CD1c-positive myeloid dendritic cell (primary cell): ENCODE data around the gene RREB1.
"Not testable (repeated sequence)": the region's sequence is repeated elsewhere in the genome, so short reads cannot be mapped to it uniquely, and the experiment has no call there.

ENCODE experiments used
- DNase-seq: peaks from one replicate; pipeline ENCODE4 v3.0.0-alpha.2; 2016; ENCODE audit errors: extremely low spot score

The RREB1 gene

GRCh38 chr6:7262746-7263518, 155.2 kb downstream of the RREB1 start:
- DNase-seq: peak; percentile 47

DNA sequence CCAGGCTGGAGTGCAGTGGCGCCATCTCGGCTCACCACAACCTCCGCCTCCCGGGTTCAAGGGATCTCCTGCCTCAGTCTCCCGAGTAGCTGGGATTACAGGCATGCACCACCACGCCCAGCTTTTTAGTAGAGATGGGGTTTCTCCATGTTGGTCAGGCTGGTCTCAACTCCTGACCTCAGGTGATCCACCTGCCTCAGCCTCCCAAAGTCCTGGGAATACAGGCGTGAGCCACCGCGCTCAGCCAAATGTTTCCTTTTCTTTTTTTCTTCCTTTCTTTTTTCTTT, 155.7 kb downstream of the RREB1 start:
- DNase-seq: not testable (repeated sequence)

GRCh38 chr6:7264041-7264440, 156.3 kb downstream of the RREB1 start:
- DNase-seq: no peak

GRCh38 chr6:7264686-7265384, 157.1 kb downstream of the RREB1 start:
- no peak for DNase-seq

- not testable (repeated sequence) for DNase-seq
Measured at GRCh38 chr6:7265385-7265726, 157.6 kb downstream of the RREB1 start.

DNA sequence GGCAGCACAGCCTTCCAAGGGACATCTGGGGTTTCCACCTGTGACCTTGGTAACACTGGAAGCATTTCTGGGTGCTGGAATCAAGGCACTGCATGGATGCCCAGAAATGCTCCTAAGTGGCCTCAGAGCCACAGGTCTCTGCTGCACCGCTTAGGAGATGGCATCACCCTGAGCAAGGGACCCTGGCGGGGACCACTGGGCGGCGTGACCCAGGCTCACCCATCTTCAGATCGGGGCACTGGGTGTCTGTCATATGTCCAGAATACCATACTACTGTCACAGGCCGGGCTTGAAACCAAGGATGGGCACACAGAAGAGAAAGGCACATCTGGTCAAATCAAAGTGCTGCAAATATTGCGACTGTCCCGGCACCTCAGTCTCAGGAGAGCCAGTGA, 159.3 kb downstream of the RREB1 start:
- DNase-seq: no peak

DNA sequence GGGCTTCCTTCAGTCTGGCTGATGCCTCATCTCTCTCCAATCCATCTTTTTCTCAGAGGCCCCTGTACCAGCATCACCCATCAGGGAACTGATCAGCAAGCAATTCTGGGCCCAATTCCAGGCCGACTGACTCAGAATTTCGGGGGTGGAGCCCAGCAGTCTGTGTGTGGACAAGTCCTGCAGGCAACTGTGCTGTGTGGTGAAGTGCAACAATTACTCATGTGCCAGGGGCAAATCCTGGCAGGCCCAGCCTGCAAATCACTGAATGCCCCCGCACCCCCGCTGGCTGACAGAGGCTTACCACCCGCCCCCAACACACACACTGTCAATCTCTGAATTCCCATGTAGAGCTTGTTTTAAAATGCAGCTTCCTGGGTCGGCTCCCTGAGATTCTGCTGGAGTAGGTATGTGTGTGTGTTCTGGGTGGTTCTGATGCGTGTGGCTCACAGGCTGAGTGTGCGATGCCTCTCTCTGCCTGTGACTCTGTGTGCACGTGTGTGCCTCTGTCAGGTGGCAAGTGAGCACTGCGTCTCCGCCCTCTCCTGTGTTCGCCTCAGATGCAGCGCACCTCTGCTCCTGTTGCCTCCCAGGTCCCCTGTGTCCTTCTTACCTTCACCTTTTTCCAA, 159.8 kb downstream of the RREB1 start:
- DNase-seq: peak; percentile 74

DNA sequence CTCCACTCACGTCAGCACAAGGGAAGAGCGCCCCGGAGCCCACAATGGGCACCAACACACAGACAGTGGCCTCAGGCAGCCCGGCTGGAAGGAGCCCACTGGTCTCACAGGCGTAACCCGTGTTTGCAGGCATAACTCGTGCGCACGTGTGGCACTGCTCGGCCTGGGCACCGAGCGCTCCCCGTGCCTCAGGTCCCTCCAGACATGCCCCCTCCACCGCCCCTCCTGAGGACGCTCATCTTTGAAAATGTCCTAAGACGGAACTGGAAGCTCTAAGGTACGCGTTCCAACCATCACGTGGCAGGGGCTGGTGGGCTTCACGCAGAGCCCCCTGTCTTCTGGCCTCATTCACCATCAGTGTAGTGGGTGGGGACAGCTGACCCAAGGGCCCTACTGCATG, 160.6 kb downstream of the RREB1 start:
- DNase-seq: no peak

DNA sequence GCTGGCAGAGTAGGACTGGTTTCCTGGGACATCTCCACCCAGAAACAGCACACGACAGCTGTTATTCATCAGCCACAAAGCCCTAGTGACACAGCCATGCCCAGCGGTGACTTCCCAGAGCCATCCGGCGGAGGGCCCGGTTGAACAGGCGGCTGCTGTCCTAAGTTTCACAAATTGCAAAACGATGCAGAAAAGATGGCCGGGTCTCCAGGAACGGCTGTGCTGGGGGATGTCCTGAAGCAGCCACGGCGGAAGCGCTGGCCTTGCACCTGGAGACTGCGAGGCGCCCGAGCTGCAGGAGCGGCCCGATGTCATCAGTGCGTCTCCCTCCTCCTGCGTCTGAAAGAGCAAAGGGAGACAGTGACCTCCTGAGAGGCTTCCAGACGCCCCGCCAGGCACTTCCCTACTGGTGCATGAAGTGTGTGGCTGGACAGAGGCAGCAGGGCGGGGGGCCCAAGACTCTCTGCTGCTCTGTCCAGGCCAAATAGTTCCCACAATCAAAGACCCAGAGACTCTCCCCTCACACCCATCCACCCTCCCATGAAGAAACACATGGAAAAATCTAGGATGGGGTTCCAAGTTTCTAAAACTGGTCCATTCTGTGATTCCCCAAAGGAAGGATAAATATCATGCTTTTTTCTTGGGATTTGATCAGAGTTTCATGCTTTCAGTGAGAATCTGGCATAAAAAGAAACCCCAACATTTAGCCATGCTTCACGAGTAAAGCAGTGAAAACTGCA, 161.2 kb downstream of the RREB1 start:
- DNase-seq: no peak

DNA sequence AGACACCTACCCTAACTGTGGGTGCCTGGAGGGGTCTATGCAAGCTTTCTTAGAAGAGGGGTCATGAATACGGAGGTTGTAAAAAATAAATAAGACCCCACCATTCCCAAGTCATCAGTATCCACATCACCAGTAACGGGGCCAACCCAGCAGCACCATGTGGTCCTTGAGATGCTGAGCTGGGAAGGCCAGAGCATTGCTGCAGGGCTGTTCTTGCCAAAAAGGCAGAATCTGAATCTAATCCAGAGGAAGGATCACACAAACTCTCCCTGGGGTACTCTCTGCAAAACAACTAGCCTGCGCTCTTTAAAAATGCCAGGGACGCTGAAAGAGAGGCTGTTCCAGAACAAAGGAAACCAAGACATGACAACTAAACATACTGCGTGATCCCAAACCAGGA, 162.1 kb downstream of the RREB1 start:
- DNase-seq: no peak

GRCh38 chr6:7270320-7271204, 162.8 kb downstream of the RREB1 start:
- DNase-seq: no peak

GRCh38 chr6:7271205-7271534, 163.4 kb downstream of the RREB1 start:
- peak; percentile 38 for DNase-seq

- no peak for DNase-seq
Measured at GRCh38 chr6:7273709-7274108, 165.9 kb downstream of the RREB1 start.

DNA sequence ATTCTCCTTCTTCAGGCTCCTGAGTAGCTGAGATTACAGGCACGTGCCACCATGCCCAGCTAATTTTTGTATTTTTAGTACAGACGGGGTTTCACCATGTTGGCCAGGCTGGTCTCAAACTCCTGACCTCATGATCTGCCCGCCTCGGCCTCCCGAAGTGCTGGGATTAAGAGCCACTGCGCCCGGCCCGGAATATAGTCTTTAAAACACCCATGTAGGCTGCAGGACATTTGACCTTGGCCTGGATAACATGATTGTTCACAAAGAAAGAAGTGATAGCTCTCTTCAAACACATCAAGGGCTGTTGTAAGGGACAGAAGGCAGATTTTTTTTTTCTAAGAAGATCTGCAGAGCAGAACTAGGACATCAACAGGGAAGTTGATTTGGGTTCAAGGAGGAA, 166.8 kb downstream of the RREB1 start:
- DNase-seq: not testable (repeated sequence)

DNA sequence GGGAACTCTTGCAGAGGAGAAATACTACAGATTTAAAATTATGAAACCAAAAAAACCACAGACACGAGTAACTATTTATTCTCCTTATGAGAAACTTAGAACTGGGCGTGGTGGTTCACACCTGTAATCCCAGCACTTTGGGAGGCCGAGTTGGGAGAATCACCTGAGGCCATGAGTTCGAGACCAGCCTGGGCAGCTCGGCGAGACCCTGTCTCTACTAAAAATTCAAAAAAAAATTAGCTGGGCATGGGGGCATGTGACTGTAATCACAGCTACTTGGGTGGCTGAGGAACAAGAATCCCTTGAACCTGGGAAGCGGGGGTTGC, 168.4 kb downstream of the RREB1 start:
- no peak for DNase-seq

GRCh38 chr6:7282097-7282906, 174.5 kb downstream of the RREB1 start:
- no peak for DNase-seq

DNA sequence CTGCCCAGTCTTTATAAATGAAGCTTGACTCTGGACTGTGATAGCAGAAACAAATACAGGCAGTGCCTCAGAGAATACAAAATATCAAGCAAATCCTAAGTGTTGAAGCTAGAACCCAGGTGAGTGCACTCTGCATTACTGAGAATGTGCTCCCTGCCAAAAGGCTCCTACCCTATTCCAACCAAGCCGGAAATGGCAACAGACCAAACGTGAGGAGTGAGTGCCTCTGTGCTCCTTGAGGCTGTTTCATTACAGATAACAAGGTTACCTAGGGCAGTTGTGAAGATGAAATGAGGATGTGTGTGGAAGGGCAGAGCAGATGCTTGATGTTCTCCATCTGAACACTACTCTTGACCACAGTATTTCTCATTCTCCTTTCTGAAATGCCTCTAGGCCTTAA, 175.9 kb downstream of the RREB1 start:
- no peak for DNase-seq

- DNase-seq: no peak
Measured at GRCh38 chr6:7285416-7285815, 177.7 kb downstream of the RREB1 start.

DNA sequence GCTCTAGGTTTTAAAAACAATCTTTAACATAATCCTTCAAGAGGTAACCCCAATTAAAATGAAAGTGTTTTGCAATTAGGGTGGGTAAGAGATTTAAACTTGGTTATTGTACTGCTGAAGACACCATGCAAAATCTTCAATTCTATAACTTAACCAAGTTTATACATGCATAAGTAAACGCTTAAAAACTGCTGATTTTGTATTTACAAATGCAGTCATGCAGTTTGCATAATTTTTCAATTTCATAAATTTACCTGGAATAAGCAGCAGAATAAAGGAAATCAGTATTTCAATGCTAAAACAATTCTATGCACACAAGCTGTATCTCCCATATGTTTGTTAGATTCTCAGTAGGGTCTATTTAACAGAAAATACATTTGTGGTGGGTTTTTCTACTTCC, 182.3 kb downstream of the RREB1 start:
- DNase-seq: no peak

- no peak for DNase-seq
Measured at GRCh38 chr6:7292596-7293255, 185.0 kb downstream of the RREB1 start.

DNA sequence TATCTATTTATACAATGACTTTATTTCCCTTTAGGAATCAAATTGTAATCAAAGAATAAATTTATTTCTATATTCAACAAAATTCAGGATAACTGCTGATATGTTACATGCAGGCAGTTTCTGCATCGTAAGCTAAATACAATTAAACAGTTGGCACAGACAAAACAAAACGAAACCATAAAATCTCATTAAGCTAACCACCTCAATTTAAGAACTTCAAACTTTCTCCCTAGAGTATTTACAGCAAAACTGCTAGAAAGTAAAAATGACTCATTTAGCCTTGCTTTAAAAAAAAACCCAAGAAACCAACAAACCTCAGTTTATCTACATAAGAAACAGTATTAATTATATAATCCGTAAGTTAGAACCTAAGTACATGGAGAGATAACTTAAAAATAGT, 188.2 kb downstream of the RREB1 start:
- DNase-seq: no peak
